ENCODE measurements around the gene FAM135A. TPM values are rescaled to one million over a fixed set of nuclear protein-coding genes. Genes with fewer than 3 reads are reported as not detected.

Gene FAM135A
- total and polyA plus RNA-seq, 10 of the 15 experiments (the other 5 are each of a cell fraction or from before 2014, with no cell fraction given) = 3.9 to 24.5 (median 13.7) TPM

- TF ChIP-seq CUX1 (IDR thresholded peaks at IDR 0.05; ENCODE audit: insufficient replicate concordance, low read depth, low read length) (no peak), SP1 (IDR thresholded peaks at IDR 0.05; ENCODE audit: low read depth, low read length) (no peak)
These were observed 18.0 kb upstream of the FAM135A start (continued) for GRCh38 chr6:70395301-70395672.

GRCh38 chr6:70396163-70396562 is 17.1 kb upstream of the FAM135A start:
- ChIA-PET CTCF (interaction anchor here (0.8 to 1.4 kb wide), 2 partner anchors 27 to 86 kb away, joined by 3 to 4 read pairs; no protein-coding TSS in a partner anchor), RAD21 (ENCODE audit: unreplicated experiment) (no interaction called here), SMC1A (ENCODE audit: uncharacterized antibody, unreplicated experiment) (interaction anchor here (1.2 to 1.4 kb wide), 2 partner anchors 17 to 86 kb away, joined by 3 read pairs; partner anchors contain the start of gene FAM135A), POLR2A (no interaction called here)
- no peaks in the 10 kb centered on the region for H3K9me3 ChIP-seq (replicated peaks; ENCODE audit: control insufficient read depth, insufficient read depth, low read length)
- H3K4me2 ChIP-seq (ENCODE audit: control insufficient read depth, insufficient read depth) = no peak overlapping the region
- no peaks in the 10 kb centered on the region; a peak in 2 of 4 replicates for H3K27me3 ChIP-seq (replicated peaks in 1 of 2; ENCODE audit: control insufficient read depth in 2 of 2, insufficient read depth in 2 of 2, low read length in 1 of 2)
- no peak for FAIRE-seq
- H3K4me3 ChIP-seq = no peak overlapping the region
- no peaks in the 10 kb centered on the region for H4K20me1 ChIP-seq (ENCODE audit: control insufficient read depth, insufficient read depth)
- ATAC-seq = no peak
- no peak for DNase-seq (ENCODE audit: low read depth, low spot score)
- WGBS (ENCODE audit: insufficient coverage, insufficient replicate concordance, low lambda C conversion rate, missing lambda C conversion rate) = 30% methylated on average over 1 of the region's 1 CpG
- in situ Hi-C loops (cut with MboI) = no loop called here
- no peak overlapping the region for H3K27ac ChIP-seq (ENCODE audit: control insufficient read depth, insufficient read depth)
- no peaks in the 10 kb centered on the region for H3K4me1 ChIP-seq (ENCODE audit: control insufficient read depth, insufficient read depth, low read length)
- H3K36me3 ChIP-seq (ENCODE audit: control insufficient read depth in 2 of 2, insufficient read depth in 2 of 2, low read length in 1 of 2) = no peaks in the 10 kb centered on the region
- no peaks in the 10 kb centered on the region for H3K79me2 ChIP-seq (ENCODE audit: control insufficient read depth, insufficient read depth, low read length)
- no peak overlapping the region for H3K9ac ChIP-seq (ENCODE audit: control insufficient read depth, insufficient read depth, low read length)
- peak overlapping the region; percentile 21; the same call in 1 of the 2 replicates for H2AFZ ChIP-seq (ENCODE audit: control insufficient read depth, low read depth, low read length)
- intact Hi-C loops (cut with micrococcal nuclease; ENCODE audit: unreplicated experiment) = no loop called here
- BruUV-seq (replicated peaks) = no TSS peak
- TF ChIP-seq CUX1 (IDR thresholded peaks at IDR 0.05; ENCODE audit: insufficient replicate concordance, low read depth, low read length) = no peak
- no peak for TF ChIP-seq WRNIP1 (IDR thresholded peaks at IDR 0.05; ENCODE audit: borderline replicate concordance, low read depth, low read length)
- TF ChIP-seq ZZZ3 (IDR thresholded peaks at IDR 0.05; ENCODE audit: control insufficient read depth, insufficient read length, low read depth) = no peak
- TF ChIP-seq SRF (IDR thresholded peaks at IDR 0.05; ENCODE audit: low read depth in 2 of 2, low read length in 2 of 2) = no peak
- no peak for TF ChIP-seq BACH1 (IDR thresholded peaks at IDR 0.05; ENCODE audit: borderline replicate concordance)
- TF ChIP-seq ZBTB33 (IDR thresholded peaks at IDR 0.05) = no peak
- no peak for TF ChIP-seq USF1 (IDR thresholded peaks at IDR 0.05; ENCODE audit: borderline replicate concordance, extremely low read length, insufficient read depth, low read depth, low read length)

Measured in GM12878 (cell line).